GM06990 (cell line): Measurements from ENCODE around the gene RNGTT.

ENCODE experiments used
- DNase-seq: peaks from one replicate; pipeline ENCODE4 v3.0.0-alpha.2; 2011; ENCODE audit not compliant: insufficient read length; ENCODE audit errors: extremely low read depth
- H3K27me3 ChIP-seq: replicated peaks from 2 replicates; pipeline ENCODE4 v1.6.0; 2011; ENCODE audit warnings: low read length; ENCODE audit not compliant: control insufficient read depth, insufficient read depth
- H3K36me3 ChIP-seq: 2 replicates; pipeline ENCODE4 v1.5.1; 2011; ENCODE audit warnings: low read length; ENCODE audit not compliant: control insufficient read depth, insufficient read depth
- H3K4me3 ChIP-seq: replicated peaks from 2 replicates; pipeline ENCODE4 v1.5.1; 2011; ENCODE audit warnings: low read depth, mild to moderate bottlenecking, control low read depth, low read length
- CTCF ChIP-seq: IDR thresholded peaks from 2 replicates; pipeline ENCODE4 v1.5.1; 2011; ENCODE audit warnings: low read length, control low read depth, mild to moderate bottlenecking, inconsistent platforms; ENCODE audit not compliant: insufficient read depth, poor library complexity, severe bottlenecking

The RNGTT gene

GRCh38 chr6:88869263-88870020 lies 94.0 kb downstream of the RNGTT start:
- Histone ChIP-seq H3K36me3 (no peaks in the 10 kb centered on the region; the same call in 1 of the 2 replicates), H3K4me3 (no peak overlapping the region), H3K27me3 (no peaks in the 10 kb centered on the region)
- no peak for TF ChIP-seq CTCF
- no peak for DNase-seq

- Histone ChIP-seq H3K27me3 (no peaks in the 10 kb centered on the region), H3K4me3 (no peak overlapping the region), H3K36me3 (no peaks in the 10 kb centered on the region; the same call in 1 of the 2 replicates)
- no peak for TF ChIP-seq CTCF
- no peak for DNase-seq
These were observed 95.3 kb downstream of the RNGTT start for GRCh38 chr6:88867841-88868731.

GRCh38 chr6:88866856-88867255 lies 96.6 kb downstream of the RNGTT start:
- DNase-seq, result no peak
- H3K36me3 ChIP-seq, result peaks cover 3% of the 10 kb centered on the region
- no peaks in the 10 kb centered on the region for H3K27me3 ChIP-seq
- H3K4me3 ChIP-seq, result no peak overlapping the region
- TF ChIP-seq CTCF, result no peak

GRCh38 chr6:88865275-88865674 lies 98.1 kb downstream of the RNGTT start:
- no peak overlapping the region for H3K4me3 ChIP-seq
- H3K27me3 ChIP-seq, result no peaks in the 10 kb centered on the region
- no peak for TF ChIP-seq CTCF
- H3K36me3 ChIP-seq, result peaks cover 3% of the 10 kb centered on the region
- no peak for DNase-seq

DNA sequence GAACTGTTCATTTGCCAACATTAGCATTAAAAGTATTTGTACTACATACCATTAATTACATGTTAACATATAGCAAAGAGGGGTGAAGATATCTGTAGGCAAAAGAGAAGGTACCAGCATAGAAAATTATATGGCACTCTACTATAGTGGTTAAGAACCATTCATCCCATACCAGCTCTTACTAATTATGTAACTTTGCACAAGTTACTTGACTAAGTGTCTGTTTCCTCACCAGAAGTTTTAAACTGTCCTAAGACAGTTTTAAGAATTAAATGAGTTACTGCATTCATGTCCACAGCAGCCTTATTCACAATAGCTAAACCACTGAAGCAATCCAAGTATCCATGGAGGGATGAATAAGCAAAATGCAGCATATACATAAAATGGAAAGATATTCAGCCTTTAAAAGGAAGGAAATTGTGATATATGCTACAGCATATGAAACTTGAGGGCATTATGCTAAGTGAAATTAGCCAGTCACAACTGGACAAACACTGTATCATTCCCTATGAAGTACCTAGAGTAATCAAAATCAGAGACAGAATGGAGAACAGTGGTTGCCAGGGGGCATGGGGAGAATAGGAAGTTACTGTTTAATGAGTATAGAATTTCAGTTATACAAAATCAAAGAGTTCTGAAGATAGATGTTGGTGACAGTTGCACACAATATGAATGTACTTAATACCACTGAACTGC lies 98.9 kb downstream of the RNGTT start:
- H3K4me3 ChIP-seq, result no peak overlapping the region
- peaks cover 3% of the 10 kb centered on the region for H3K36me3 ChIP-seq
- TF ChIP-seq CTCF, result no peak
- no peaks in the 10 kb centered on the region for H3K27me3 ChIP-seq
- no peak for DNase-seq
